ENCODE results near the gene MYO1B.

MYO1B gene

GRCh38 chr2:191265311-191266170, 20.3 kb downstream of the MYO1B start:
- no peak overlapping the region for H3K4me3 ChIP-seq (ENCODE audit: low read depth, low read length)
- TF ChIP-seq CTCF (IDR thresholded peaks at IDR 0.05; ENCODE audit: borderline replicate concordance, insufficient read depth, low read depth, low read length), result no peak

- no peak for TF ChIP-seq CTCF (IDR thresholded peaks at IDR 0.05; ENCODE audit: borderline replicate concordance, insufficient read depth, low read depth, low read length)
- no peak overlapping the region for H3K4me3 ChIP-seq (ENCODE audit: low read depth, low read length)
Measured at GRCh38 chr2:191266201-191266600, 21.0 kb downstream of the MYO1B start.

- TF ChIP-seq CTCF (IDR thresholded peaks at IDR 0.05; ENCODE audit: borderline replicate concordance, insufficient read depth, low read depth, low read length), result no peak
Measured at GRCh38 chr2:191268596-191268995, 23.4 kb downstream of the MYO1B start.

GRCh38 chr2:191270306-191271161, 25.3 kb downstream of the MYO1B start:
- no peak for TF ChIP-seq CTCF (IDR thresholded peaks at IDR 0.05; ENCODE audit: borderline replicate concordance, insufficient read depth, low read depth, low read length)
- no peak overlapping the region for H3K4me3 ChIP-seq (ENCODE audit: low read depth, low read length)

More at GRCh38 chr2:191268596-191268995, 23.4 kb downstream of the MYO1B start:
- H3K4me3 ChIP-seq (ENCODE audit: low read depth, low read length), result no peak overlapping the region

- TF ChIP-seq CTCF (IDR thresholded peaks at IDR 0.05; ENCODE audit: borderline replicate concordance, insufficient read depth, low read depth, low read length), result no peak
Measured at GRCh38 chr2:191272064-191272463, 26.9 kb downstream of the MYO1B start.

GRCh38 chr2:191274413-191274815, 29.2 kb downstream of the MYO1B start:
- no peak for TF ChIP-seq CTCF (IDR thresholded peaks at IDR 0.05; ENCODE audit: borderline replicate concordance, insufficient read depth, low read depth, low read length)
- H3K4me3 ChIP-seq (ENCODE audit: low read depth, low read length), result no peak overlapping the region

More at GRCh38 chr2:191272064-191272463, 26.9 kb downstream of the MYO1B start:
- H3K4me3 ChIP-seq (ENCODE audit: low read depth, low read length), result no peak overlapping the region
